Upper lobe of left lung (tissue), 6 donors: ENCODE measurements around the gene TOX2. TPM values are rescaled to one million over a fixed set of nuclear protein-coding genes. Genes with fewer than 3 reads are reported as not detected.
A peak's percentile ranks its signal among the peaks of the same experiment; 100 is the strongest.

ENCODE experiments used
- ATAC-seq, 2 donors: fragments of 200-7000 bp; cut with Tn5 transposase; one replicate each; pipeline ENCODE4 v1.9.1; 2022; ENCODE audit warnings: mild to moderate bottlenecking in 2 of 2, moderate library complexity in 2 of 2; ENCODE audit not compliant: low FRiP score in 2 of 2
- DNase-seq, 2 donors: peaks; one replicate each; pipeline ENCODE4 v3.0.0-alpha.2; 2019 to 2020
- H3K27ac ChIP-seq, 4 donors: fragments of 200-600 bp; sonication (generic); one replicate each; pipeline ENCODE4 v1.5.1; 2016 to 2019
- H3K27me3 ChIP-seq, 4 donors: fragments of 200-600 bp; sonication (generic); one replicate each; pipeline ENCODE4 v1.5.1; 2017 to 2019
- H3K36me3 ChIP-seq, 4 donors: fragments of 200-600 bp; sonication (generic); one replicate each; pipeline ENCODE4 v1.5.1; 2016 to 2019
- H3K4me1 ChIP-seq, 4 donors: fragments of 200-600 bp; sonication (generic); one replicate each; pipeline ENCODE4 v1.5.1; 2018 to 2019
- H3K4me3 ChIP-seq, 4 donors: fragments of 200-600 bp; sonication (generic); one replicate each; pipeline ENCODE4 v1.5.1; 2017 to 2019; ENCODE audit warnings: mild to moderate bottlenecking in 2 of 4, moderate library complexity in 1 of 4
- H3K9me3 ChIP-seq, 4 donors: fragments of 200-600 bp; sonication (generic); one replicate each; pipeline ENCODE4 v1.5.1; 2018 to 2019
- EP300 ChIP-seq, 4 donors: sonication (generic); formaldehyde crosslinking; IDR thresholded peaks; one replicate each; pipeline ENCODE4 v1.5.1; 2017; ENCODE audit warnings: antibody characterized with exemption in 4 of 4, control low read depth in 2 of 4
- POLR2A ChIP-seq, 4 donors: fragments of 450-650 bp; IDR thresholded peaks; one replicate each; pipeline ENCODE4 v1.5.1; 2016 to 2017; ENCODE audit warnings: antibody characterized with exemption in 4 of 4, mild to moderate bottlenecking in 2 of 4
- POLR2AphosphoS5 ChIP-seq, 2 donors: sonication (generic); formaldehyde crosslinking; IDR thresholded peaks; one replicate each; pipeline ENCODE4 v1.5.1; 2017; ENCODE audit warnings: antibody characterized with exemption in 2 of 2
- WGBS, 2 donors: methylation state at CpG; one replicate each; pipeline ENCODE4 v1.1.5; 2017 to 2018; 5-methylcytosine and 5-hydroxymethylcytosine counted together
- total RNA-seq, 6 donors: library from RNA; depleted of rRNA in 4 of 6; stranded (reverse); fragments of >200 nt in 4 of 6; gene quantifications; one replicate each; pipeline versions ENCODE4 v1.1.0 to v1.2.1, GENCODE V29; 2016 to 2021
- TF ChIP-seq, protein P1 (sequence below), 6 experiments: fragments of 450-650 bp in 4 of 6; fragments of 200-600 bp in 2 of 6; sonication (generic) in 2 of 6; IDR thresholded peaks; one replicate each; pipeline ENCODE4 v1.5.1; 2016 to 2019; ENCODE audit warnings: antibody characterized with exemption in 6 of 6
- donor health status: DM: no; HTN: no; CAD: no; lungs with moderate emphysema.
- donor health status: DM: no; HTN: yes; CAD: no; lungs with severe emphysema.

Gene TOX2
- total RNA-seq, 6 donors from 2014 or later, result 7.2 to 29.3 (median 23.7) TPM

DNA sequence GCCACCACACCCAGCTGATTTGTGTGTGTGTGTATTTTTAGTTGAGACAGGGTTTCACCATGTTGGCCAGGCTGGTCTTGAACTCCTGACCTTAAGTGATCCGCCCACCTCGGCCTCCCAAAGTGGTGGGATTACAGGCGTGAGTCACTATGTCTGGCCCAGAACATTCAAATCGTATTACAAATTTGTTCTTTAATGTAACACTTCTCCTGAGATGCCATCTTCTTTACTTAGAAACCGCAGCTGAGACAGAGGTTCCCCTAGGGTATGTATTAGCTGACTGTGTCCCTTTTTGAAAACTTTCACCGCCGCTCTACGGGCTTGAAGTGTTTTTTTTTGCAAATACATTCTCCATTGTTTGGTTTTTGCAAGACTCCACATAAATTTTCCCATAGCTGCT lies 62.6 kb downstream of the TOX2 start:
- 72 to 84% methylated on average over 8 of the region's 8 CpGs for WGBS, 2 donors
- H3K9me3 ChIP-seq, result no peaks in the 10 kb centered on the region
- H3K4me3 ChIP-seq, result no peak overlapping the region
- TF ChIP-seq, protein P1, sequence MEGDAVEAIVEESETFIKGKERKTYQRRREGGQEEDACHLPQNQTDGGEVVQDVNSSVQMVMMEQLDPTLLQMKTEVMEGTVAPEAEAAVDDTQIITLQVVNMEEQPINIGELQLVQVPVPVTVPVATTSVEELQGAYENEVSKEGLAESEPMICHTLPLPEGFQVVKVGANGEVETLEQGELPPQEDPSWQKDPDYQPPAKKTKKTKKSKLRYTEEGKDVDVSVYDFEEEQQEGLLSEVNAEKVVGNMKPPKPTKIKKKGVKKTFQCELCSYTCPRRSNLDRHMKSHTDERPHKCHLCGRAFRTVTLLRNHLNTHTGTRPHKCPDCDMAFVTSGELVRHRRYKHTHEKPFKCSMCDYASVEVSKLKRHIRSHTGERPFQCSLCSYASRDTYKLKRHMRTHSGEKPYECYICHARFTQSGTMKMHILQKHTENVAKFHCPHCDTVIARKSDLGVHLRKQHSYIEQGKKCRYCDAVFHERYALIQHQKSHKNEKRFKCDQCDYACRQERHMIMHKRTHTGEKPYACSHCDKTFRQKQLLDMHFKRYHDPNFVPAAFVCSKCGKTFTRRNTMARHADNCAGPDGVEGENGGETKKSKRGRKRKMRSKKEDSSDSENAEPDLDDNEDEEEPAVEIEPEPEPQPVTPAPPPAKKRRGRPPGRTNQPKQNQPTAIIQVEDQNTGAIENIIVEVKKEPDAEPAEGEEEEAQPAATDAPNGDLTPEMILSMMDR (IDR thresholded peaks at IDR 0.05), result no peak
- TF ChIP-seq EP300 (IDR thresholded peaks at IDR 0.05) (no peak), POLR2A (IDR thresholded peaks at IDR 0.05) (no peak), POLR2AphosphoS5 (IDR thresholded peaks at IDR 0.05) (no peak)
- peaks cover 4 to 11% (median 9%) of the 10 kb centered on the region in 4 donors for H3K4me1 ChIP-seq
- H3K27me3 ChIP-seq, result no peaks in the 10 kb centered on the region
- ATAC-seq (no peak), DNase-seq (no peak)
- H3K27ac ChIP-seq, result no peak overlapping the region
- H3K36me3 ChIP-seq, result peaks cover 0 to 9% (median 0%) of the 10 kb centered on the region in 4 donors

DNA sequence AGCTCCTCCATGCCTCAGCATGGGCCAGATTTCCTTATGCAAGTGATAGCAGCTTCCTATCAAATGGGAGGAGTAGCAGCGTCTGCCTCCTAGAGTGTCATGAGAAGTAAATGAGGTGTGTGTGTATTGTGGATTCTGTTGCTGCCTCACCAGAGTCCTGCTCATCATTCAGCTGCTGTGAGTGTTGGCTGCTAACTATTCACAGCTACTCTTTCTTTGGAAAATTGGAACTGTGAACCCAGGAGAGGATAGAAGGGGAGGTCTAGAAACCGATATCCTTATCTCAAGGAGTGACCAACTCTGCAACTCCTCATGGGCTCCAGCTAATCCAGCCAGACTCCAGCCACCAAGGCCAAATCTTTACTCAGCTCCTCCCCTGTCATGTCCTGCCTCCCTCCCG lies 63.3 kb downstream of the TOX2 start:
- TF ChIP-seq POLR2AphosphoS5 (IDR thresholded peaks at IDR 0.05) (no peak), EP300 (IDR thresholded peaks at IDR 0.05) (no peak), POLR2A (IDR thresholded peaks at IDR 0.05) (no peak)
- TF ChIP-seq, protein P1 (IDR thresholded peaks at IDR 0.05), result no peak
- WGBS, 2 donors, result 61 to 84% methylated on average over 3 of the region's 3 CpGs
- ATAC-seq (no peak), DNase-seq (no peak)
- H3K27me3 ChIP-seq, result no peaks in the 10 kb centered on the region
- no peak overlapping the region for H3K27ac ChIP-seq
- peaks cover 0 to 9% (median 0%) of the 10 kb centered on the region in 4 donors for H3K36me3 ChIP-seq
- H3K4me3 ChIP-seq, result no peak overlapping the region
- H3K4me1 ChIP-seq, result peaks cover 4 to 17% (median 11%) of the 10 kb centered on the region in 4 donors
- no peaks in the 10 kb centered on the region for H3K9me3 ChIP-seq

DNA sequence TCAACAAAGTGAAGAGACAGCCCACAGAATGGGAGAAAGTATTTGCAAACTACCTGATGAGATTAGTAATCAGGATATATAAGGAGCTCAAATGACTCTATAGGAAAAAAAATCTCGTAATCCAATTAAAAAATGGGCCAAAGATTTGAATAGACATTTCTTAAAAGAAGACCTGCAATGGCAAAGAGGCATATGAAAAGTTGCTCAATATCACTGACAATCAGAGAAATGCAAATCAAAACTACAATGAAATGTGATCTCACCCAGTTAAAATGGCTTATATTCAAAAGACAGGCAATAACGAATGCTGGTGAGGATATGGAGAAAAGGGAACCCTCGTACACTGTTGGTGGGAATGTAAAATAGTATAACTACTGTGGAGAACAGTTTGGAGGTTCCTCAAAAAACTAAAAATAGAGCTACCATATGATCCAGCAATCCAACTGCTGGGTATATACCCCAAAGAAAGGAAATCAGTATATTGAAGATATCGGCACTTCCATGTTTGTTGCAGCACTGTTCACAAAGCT lies 65.0 kb downstream of the TOX2 start:
- Histone ChIP-seq H3K27ac (no peak overlapping the region), H3K4me1 (peaks cover 10 to 25% (median 14%) of the 10 kb centered on the region in 4 donors), H3K9me3 (no peaks in the 10 kb centered on the region), H3K27me3 (no peaks in the 10 kb centered on the region), H3K4me3 (no peak overlapping the region), H3K36me3 (peaks cover 0 to 6% (median 0%) of the 10 kb centered on the region in 4 donors)
- DNase-seq (no peak), ATAC-seq (no peak)
- TF ChIP-seq POLR2A (IDR thresholded peaks at IDR 0.05) (no peak), EP300 (IDR thresholded peaks at IDR 0.05) (no peak), POLR2AphosphoS5 (IDR thresholded peaks at IDR 0.05) (no peak)
- TF ChIP-seq, protein P1 (IDR thresholded peaks at IDR 0.05), result no peak
- 86 to 88% methylated on average over 4 of the region's 4 CpGs for WGBS, 2 donors

DNA sequence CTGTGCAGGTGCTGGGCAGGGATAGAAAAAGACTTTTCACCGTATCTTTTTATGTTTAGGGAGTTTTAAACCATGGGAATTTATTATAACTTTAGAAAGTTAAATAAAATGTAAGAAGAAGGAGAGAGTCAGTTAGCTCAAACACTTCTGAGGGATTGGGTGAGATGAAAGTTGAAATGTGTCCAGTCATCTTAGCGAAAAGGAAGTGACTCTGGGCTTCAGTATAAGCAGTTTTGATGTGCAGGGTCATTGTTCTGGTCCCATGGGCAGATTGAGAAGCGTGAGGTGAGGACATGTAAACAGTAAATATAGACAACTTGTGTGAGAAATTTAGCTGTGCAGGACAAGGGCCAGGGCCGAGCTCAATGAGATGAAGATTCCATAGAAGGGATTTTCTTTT lies 66.9 kb downstream of the TOX2 start:
- DNase-seq (no peak), ATAC-seq (peak in 1 of 2 donors; percentile 35)
- no peaks in the 10 kb centered on the region for H3K27me3 ChIP-seq
- H3K9me3 ChIP-seq, result no peaks in the 10 kb centered on the region
- TF ChIP-seq, protein P1 (IDR thresholded peaks at IDR 0.05), result no peak
- peak in 1 of 2 donors; percentile 34 for TF ChIP-seq POLR2AphosphoS5 (IDR thresholded peaks at IDR 0.05)
- 56 to 60% methylated on average over 4 of the region's 4 CpGs for WGBS, 2 donors
- no peak overlapping the region for H3K27ac ChIP-seq
- no peaks in the 10 kb centered on the region for H3K36me3 ChIP-seq
- H3K4me3 ChIP-seq, result no peak overlapping the region
- H3K4me1 ChIP-seq, result peaks cover 10 to 25% (median 15%) of the 10 kb centered on the region in 4 donors

GRCh38 chr20:43982016-43982415 lies 67.4 kb downstream of the TOX2 start:
- H3K4me3 ChIP-seq, result no peak overlapping the region
- WGBS, 2 donors, result 74 to 76% methylated on average over 2 of the region's 2 CpGs
- peaks cover 10 to 25% (median 15%) of the 10 kb centered on the region in 4 donors for H3K4me1 ChIP-seq
- no peaks in the 10 kb centered on the region for H3K36me3 ChIP-seq
- DNase-seq (no peak), ATAC-seq (no peak)
- H3K27me3 ChIP-seq, result no peaks in the 10 kb centered on the region
- peak overlapping the region in 1 of 4 donors; percentile 18 for H3K27ac ChIP-seq
- H3K9me3 ChIP-seq, result no peaks in the 10 kb centered on the region
- TF ChIP-seq POLR2A (IDR thresholded peaks at IDR 0.05), result no peak
- TF ChIP-seq EP300 (IDR thresholded peaks at IDR 0.05), result no peak
- no peak for TF ChIP-seq POLR2AphosphoS5 (IDR thresholded peaks at IDR 0.05)
- TF ChIP-seq, protein P1 (IDR thresholded peaks at IDR 0.05), result no peak
